Skin of body (tissue), 2 donors: Measurements from ENCODE around the gene NLRP10. TPM values are rescaled to one million over a fixed set of nuclear protein-coding genes. Genes with fewer than 3 reads are reported as not detected.

Experiments used
- DNase-seq: peaks from one replicate; lab custom pipeline; 2025; lab: John Stamatoyannopoulos, UW
- total RNA-seq: library from RNA; depleted of rRNA; stranded (reverse); fragments of >200 nt; gene quantifications from one replicate; pipeline ENCODE4 v1.2.3, GENCODE V29; 2014

The NLRP10 gene
- total RNA-seq, 1 donor from 2014 or later, result 5.0 TPM

DNA sequence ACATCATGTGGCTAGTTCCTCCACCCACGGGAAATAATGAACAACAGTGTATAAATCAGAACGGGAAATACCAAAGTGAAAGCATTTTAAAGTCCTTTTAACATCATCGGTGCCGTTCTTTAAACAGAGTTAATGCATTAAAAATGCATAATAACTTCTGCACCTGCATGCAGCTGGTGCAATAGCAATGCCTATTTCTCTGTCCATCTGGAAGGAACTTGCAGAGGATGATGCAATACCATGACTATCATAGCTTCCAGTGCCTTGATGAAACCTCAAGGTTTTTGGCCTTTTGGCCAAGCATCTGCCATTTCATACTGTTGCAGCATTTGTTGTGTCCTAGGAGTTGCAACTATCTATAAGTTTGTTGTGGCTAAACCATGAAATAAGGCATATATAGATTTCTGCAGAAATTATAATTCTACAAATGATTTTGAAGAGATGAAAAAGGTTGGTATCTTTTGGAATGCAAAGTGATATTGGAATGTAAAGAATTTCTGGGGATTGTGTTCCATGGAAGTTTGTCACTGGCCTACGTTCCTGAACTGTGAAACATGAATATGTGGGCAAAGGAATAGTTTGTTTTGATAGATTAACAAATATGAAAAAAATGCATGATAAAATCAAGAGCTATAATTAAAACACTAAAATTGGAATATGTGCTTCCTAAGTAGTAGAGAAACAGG lies 12.1 kb upstream of the NLRP10 start:
- no peak for DNase-seq

DNA sequence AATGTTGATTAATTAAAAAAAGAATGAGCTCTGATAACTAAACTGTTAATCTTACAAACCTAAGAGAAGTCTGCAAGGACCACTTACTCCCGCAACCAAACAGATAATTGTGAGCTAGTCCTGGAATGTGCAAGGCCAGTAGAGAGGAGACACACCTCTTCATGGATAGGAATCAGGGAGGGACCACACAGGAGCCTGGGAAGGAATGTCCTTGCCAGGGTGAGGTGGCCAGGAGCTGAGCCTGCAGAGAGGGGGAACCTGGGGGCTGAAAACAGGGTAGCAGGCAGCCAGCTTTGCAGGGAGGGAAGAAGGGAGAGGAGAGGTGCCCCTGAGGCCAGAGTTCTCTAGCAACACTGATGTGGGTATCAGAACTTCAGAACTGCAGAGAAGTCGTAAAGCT lies 9.4 kb upstream of the NLRP10 start:
- DNase-seq, result no peak

DNA sequence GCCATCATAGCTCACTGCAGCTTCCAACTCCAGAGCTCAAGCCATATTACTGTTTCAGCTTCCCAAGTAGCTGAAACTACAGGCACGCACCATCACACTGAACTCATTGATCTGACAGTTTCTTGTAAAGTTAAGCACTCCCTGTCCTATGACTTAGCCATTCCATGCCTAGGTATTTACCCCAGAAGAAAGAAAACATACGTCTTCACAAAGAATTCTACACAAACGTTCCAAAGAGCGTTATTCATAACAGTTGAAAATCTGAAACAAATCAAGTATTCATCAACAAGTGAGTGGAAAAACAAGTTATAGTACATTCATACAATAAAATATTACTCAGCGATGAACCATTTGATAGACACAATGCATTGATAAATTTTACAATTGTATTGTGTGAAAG lies 7.8 kb upstream of the NLRP10 start:
- DNase-seq, result no peak

DNA sequence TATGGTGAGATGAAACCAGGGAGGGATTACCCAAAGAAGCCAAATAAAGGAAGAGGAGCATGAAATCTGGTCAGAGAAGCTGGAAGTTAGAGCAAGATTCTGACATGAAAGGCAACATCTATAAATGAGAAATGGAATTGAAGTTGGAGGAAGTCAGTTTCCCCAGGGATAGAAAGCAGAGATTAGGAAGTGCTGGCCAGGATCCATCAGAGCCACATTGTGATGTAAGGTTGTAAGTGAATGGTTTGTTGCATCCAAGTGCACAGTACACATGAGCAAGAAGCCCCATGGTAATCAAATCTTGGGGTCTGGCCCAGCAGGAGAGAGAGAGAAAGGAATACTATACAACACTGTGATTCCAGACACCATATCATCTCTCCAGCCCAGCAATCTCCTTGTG lies 6.6 kb upstream of the NLRP10 start:
- DNase-seq, result no peak

DNA sequence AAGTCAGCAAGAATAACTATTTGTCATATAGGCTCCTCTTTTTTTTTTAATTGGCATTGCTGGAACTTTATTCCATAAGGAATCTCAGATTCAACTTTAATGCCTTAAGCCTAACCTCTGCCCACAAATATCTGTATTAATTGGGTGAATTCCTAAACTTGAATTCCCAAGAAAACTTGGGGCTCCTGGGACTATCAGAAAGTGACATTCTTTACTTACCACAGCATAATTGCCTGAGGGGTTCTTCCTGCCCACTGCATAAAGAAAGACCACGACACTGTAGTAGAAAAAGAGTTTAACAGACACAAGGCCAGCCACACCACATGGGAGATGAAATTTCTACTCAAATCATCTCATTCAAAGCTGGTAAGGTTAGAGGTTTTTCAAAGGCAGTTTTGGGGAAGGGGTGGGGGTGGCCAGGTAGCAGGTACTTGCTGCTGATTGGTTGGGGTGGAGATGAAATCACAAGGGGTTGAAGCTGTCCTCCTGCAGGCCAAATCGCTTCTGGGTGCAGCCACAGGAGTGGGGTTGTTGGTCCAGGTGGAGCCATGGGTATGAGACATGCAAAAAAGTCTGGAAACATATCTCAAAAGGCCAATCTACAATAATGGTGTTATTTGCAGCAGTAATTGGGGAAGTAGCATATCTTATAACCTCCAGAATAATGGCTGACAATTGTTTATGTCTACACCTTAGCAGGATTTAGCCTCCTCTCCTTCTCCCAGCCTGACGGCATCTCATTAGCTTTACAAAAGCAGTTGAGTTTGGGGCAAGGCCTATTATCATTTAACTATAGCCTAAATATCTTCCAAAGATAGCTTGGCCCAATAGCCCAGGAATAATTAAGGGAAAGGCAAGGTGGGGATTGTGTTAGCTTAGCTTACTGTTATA lies 4.8 kb upstream of the NLRP10 start:
- DNase-seq, result no peak

DNA sequence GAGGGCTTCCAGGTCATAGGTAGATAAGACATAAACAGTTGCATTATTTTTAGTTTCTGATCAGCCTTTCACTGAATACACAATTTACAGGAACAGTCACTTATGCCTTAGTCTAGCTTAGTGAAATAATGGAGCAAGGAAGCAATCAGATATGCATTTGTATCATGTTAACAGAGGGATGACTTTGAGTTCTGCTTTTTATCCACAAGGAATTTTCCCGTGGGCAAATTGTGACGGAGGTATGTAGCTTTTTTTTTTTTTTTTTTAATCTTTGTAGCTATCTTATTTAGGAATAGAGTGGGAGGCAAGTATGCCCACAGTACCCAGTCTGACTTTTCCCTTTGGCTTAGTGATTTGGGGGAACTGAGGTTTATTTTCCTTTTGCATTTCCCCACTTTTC lies 3.4 kb upstream of the NLRP10 start:
- no peak for DNase-seq

DNA sequence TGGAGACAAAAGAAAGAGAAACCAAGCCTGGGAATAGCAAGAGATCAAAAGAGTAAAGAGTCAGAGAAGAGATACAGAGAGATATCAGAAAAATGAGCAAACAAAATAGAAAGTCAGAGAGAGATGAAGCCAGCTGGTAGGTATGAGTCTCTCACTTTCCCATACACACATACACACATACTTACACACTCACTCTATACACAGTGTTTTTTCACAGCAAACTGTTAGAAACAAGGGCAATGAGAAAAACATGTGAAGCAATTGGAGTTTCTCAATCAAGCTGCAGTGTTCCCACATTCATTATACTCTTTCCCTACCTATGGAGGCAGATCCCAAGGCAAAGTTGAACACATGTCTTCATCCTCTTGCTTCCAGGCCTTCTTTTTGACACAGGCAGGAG lies 2.6 kb upstream of the NLRP10 start:
- no peak for DNase-seq

DNA sequence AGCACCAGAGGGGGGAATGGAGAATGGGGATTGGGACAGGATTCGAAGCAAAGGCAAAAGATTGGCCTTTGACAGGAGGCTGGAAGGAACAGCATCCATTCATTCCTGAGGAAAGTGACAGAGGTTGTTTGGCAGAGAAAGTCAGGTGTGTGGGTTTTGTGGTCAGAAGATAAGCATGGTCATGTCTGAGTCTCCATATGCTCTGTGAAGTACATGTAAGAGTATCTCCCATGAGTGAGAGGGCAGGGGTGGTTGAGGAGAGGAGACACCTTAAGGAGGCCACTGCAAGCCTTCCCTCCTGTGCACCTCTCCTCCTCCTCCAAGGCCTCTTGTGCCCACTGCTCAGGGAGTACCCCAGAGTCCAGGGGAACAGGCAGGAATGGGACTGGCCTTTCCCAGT lies 1.9 kb upstream of the NLRP10 start:
- no peak for DNase-seq

DNA sequence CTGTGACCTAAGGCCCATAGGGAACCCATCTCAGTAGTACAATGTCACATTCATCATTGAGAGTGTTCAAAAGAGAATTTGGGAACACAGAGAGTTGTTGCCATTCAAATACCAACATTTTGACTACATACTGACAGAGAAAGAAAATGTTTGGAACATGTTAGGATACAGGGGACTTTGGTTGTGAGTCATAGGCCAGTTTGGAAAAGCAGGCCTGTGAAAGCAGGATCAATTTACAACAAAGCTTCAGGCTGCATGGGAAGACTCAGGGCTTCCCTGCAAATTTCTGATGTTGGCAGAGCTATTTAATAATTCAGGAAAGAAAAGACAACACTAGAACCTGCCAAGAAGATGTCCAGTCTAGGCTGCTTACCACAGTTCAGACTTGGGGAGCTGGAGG lies 374 bp downstream of the NLRP10 start:
- no peak for DNase-seq

DNA sequence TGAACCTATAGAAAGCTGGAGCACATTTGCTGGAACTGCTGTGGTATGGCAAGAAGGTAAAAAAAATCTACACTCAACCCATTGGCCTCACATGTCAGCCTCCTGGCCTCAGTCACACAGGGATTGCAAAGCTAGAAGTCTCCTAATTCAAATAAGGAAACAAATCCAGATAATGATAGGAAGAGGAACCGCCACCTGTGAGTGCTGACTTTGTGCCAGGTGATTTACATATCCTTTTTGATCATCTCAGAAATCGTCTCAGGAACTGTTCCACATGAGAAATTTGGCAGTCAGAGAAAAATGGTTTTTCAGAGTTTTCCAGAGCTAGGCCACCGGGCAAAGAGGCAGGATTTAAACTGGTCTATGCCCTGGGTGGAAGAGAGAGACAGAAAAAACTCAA lies 986 bp downstream of the NLRP10 start:
- DNase-seq, result no peak

DNA sequence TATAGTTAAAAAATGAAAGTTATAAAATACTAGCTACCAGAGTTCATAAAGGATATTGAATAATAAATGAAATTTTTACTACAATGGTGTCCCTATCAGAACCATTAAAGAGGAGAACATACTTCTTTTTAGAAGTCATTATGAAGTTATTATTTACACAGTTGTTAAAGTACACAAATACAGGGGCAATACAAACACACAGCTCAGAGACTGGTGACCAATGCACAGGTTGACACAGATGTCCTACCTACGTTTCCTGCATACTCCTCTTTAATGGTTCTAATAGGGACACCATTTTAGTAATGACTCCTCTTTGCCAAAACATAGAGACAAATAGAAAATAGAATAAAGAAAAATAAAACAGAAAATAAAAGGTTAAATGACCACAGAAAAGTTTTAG lies 10.1 kb downstream of the NLRP10 start:
- DNase-seq, result no peak

DNA sequence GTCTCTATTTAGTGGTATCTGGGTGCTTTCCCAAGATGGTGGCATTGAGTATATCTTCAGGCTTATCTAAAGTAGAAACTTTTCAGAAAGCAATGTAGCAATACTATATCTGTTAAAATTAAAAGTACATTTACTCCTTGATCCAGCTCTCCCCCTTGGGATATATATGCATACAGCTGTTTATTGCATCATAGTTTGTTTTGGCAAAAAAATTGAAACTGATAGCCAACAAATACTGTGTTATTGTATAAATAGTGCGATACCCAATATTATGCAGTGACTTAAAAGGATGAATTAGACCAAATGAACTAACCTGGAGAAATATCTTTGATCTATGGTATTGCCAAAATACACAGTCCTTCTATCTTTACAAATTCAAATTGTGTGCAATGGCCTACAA lies 15.3 kb downstream of the NLRP10 start:
- no peak for DNase-seq

DNA sequence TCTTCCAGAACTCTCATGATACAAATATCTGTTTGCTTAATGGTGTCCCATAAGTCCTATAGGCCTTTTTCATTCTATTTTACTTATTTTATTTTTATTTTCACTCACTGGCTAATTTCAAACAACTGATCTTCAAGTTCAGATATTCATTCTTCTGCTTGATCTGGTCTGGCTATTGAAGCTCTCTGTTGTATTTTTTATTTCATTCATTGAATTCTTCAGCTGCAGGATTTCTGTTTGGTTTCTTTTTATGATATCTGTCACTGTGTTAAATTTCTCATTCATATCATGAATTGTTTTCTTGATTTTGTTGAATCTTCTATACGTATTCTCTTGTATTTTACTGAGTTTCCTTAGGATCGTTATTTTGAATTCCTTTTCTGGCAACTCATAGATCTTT lies 21.1 kb downstream of the NLRP10 start:
- DNase-seq, result no peak

DNA sequence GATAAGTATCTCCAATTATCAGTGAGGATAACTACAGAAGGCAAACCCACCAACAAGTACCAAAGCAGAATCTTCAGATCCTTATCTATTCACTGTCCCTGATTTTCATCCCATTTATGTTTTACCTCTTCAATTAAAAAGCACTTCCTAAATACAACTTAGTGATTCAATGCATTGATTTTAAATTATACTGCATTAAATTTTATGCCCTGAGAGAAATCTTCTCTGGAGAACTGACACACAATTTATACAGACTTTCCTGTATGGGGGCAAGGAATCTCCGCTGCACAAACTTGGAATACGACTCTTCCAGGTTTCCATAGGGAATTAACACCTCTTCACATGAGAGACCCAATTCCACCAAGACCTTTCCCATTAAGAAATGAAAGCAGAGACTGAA lies 23.6 kb downstream of the NLRP10 start, which contains the start of gene OR10A3:
OR10A3 (minus strand) TSS at position 101 of the 400 bp plus-strand sequence. CDS start 2,188 bp downstream, outside the sequence.
- no peak for DNase-seq

DNA sequence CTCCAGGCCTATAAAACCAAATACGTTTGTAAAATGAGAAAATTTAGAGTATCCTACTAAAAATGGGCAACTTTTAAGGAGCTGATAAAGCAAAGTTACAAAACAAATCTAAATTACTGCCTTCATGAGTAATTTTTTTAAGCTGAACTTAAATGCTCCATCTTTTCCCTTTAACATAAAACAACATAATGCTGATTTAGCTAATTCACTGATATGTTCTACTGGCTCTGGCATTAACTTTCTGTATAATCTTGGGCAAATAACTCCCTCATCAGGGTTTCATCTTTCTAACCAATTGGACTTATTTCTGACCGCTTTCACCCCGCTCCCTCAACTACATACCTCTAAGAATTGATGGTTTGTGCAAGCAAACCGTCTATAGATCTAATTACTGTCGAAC lies 24.1 kb downstream of the NLRP10 start:
- DNase-seq, result no peak

DNA sequence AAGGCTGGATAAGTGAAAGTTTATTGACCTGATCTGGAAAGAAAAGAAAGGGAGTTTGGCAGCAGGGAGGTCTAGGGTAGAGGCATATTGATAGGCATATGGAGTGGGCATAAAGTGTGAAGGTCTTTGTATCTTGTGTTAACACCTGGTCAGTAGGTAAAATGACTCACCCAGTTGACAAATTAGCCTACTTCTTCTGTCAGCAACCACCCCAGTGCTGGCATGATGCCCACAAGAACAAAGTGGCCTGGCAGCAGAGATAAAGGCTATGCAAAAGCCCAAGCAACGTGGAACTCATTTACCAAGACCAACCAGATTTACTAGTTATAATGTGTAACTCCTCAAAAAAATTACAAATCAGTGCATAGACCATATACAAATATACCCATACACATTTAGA lies 28.6 kb downstream of the NLRP10 start:
- no peak for DNase-seq

DNA sequence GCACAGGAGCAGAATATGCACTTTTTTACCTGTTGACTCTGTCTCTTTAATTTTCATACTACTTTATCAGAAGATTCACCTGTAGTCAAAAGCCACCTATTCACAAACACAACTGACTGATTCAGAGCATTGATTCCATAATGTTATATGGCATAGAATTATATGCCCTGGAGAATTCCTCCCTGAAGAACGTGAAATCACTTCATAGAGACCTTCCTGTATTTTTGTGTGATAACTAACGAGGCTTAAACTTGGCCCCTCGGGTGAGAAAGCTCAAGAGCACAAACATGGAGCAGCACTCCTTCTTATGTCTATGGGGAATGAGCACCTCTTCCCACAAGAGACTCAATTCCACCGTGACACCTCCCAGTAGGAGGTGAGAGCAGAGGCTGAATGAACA lies 34.1 kb downstream of the NLRP10 start, which contains the start of gene OR10A6:
OR10A6 (minus strand) TSS at position 101 of the 400 bp plus-strand sequence. CDS start 2,606 bp downstream, outside the sequence.
- no peak for DNase-seq

DNA sequence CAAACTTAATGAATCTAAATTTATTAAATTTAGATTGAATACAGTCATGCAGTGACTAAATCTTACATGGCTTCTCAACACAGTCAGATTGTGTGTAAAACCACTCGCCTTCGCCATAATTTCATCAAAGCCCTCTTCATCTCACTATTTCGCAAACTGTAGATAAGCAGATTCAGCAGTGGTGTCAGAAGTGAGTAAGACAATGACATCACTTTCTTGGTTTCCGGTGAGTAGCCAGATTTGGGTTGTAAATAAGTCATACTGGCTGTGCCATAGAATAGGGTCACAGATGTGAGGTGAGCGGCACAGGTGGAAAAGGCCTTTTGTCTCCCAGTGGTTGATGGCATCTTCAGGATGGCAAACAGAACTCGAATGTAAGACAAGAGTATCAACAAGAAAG lies 37.6 kb downstream of the NLRP10 start:
- no peak for DNase-seq

DNA sequence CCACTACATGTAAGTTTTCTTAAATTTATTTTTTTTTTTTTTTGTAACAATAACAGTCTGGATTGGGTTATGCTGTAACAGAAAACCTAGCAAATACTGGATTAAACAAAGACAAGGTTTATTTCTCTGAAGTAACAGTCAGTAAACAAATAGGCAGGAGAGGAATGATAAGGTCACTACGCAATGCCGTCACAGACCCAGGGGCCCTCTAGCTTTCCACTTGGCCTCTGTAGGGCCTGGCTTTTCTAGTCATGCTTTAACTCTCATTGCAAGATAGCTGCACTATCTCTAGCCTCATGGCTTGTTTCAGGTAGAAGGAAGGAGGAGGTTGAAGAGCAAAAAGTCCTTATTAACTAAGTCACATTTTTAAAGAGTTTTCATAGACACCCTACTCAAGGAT lies 40.7 kb downstream of the NLRP10 start:
- DNase-seq, result no peak

DNA sequence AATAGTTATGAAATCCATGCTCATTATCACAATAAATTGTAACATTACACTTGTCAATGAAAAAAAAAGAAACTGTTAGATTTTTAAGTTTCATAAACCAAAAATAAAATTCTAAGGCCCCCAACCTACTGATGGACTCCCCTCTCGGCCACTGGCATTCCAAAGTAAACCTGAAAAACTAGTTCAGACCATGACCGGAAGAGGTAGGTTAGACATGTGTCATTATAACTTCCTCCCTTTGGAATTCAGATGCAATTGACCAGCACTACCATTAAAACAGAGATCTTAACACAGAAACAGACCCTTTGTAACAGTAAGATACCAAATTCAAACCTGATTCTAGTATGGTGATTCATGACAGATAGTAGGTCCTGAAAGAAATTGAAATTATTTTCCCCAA lies 47.1 kb downstream of the NLRP10 start:
- DNase-seq, result no peak
